ENCODE data around the gene TSHZ3.

DNA sequence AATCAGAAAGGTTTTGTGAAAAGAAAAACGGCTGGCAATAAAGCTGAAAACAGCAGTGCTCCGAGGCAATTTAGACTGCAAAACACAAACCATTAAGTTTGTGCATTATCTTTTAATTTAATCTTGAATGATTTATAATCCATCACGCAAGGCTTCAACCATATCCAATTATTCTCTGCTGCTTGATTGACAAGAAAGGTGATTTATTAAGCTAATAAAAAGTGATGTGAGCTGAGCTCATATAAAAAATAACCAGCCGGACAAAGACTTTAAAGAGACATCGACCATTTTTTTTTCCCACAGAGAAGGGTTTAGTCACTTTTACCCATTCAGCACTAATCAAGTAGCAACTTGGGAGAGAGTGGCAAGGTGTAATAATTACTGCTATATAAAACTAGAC lies 33.6 kb downstream of the TSHZ3 start:
- no peak for TF ChIP-seq EP300 (IDR thresholded peaks at IDR 0.05)
- TF ChIP-seq, protein P1, sequence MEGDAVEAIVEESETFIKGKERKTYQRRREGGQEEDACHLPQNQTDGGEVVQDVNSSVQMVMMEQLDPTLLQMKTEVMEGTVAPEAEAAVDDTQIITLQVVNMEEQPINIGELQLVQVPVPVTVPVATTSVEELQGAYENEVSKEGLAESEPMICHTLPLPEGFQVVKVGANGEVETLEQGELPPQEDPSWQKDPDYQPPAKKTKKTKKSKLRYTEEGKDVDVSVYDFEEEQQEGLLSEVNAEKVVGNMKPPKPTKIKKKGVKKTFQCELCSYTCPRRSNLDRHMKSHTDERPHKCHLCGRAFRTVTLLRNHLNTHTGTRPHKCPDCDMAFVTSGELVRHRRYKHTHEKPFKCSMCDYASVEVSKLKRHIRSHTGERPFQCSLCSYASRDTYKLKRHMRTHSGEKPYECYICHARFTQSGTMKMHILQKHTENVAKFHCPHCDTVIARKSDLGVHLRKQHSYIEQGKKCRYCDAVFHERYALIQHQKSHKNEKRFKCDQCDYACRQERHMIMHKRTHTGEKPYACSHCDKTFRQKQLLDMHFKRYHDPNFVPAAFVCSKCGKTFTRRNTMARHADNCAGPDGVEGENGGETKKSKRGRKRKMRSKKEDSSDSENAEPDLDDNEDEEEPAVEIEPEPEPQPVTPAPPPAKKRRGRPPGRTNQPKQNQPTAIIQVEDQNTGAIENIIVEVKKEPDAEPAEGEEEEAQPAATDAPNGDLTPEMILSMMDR (IDR thresholded peaks at IDR 0.05) = no peak
- TF ChIP-seq POLR2A (IDR thresholded peaks at IDR 0.05) = no peak
- TF ChIP-seq POLR2AphosphoS5 (IDR thresholded peaks at IDR 0.05) = no peak

Measured in sigmoid colon (tissue), 4 donors.